Endodermal cell (in vitro differentiated cells): ENCODE measurements around the gene ACP6. TPM values are rescaled to one million over a fixed set of nuclear protein-coding genes. Genes with fewer than 3 reads are reported as not detected.
A peak's percentile ranks its signal among the peaks of the same experiment; 100 is the strongest.

ENCODE experiments used
- DNase-seq: peaks from one replicate; pipeline ENCODE4 v3.0.0-alpha.2; 2017
- H3K27ac ChIP-seq: 2 replicates; pipeline ENCODE4 v1.5.1; 2013; ENCODE audit warnings: mild to moderate bottlenecking, low read depth, low read length, moderate library complexity
- H3K27me3 ChIP-seq: 2 replicates; pipeline ENCODE4 v1.6.1; 2013; ENCODE audit warnings: mild to moderate bottlenecking, low read length, moderate library complexity; ENCODE audit not compliant: insufficient read depth, control insufficient read depth, poor library complexity, severe bottlenecking
- H3K36me3 ChIP-seq: 2 replicates; pipeline ENCODE4 v1.7.0; 2013; ENCODE audit warnings: mild to moderate bottlenecking, low read length, moderate library complexity; ENCODE audit not compliant: control insufficient read depth, insufficient read depth
- H3K4me1 ChIP-seq: one replicate; pipeline ENCODE4 v1.7.0; 2013; ENCODE audit warnings: low read length; ENCODE audit not compliant: control insufficient read depth, insufficient read depth
- H3K4me3 ChIP-seq: 2 replicates; pipeline ENCODE4 v1.5.1; 2013; ENCODE audit warnings: mild to moderate bottlenecking, low read length, moderate library complexity
- H3K9ac ChIP-seq: 2 replicates; pipeline ENCODE4 v1.6.1; 2013; ENCODE audit warnings: mild to moderate bottlenecking, low read length, moderate library complexity; ENCODE audit not compliant: poor library complexity, severe bottlenecking; ENCODE audit errors: extremely low read depth
- H3K9me3 ChIP-seq: 2 replicates; pipeline ENCODE4 v1.6.1; 2013; ENCODE audit warnings: mild to moderate bottlenecking, low read length, moderate library complexity; ENCODE audit not compliant: control insufficient read depth
- H3K27ac Mint-ChIP-seq: 2 replicates; pipeline ENCODE4 v1.8.0; 2020; ENCODE audit warnings: mixed read lengths
- H3K27me3 Mint-ChIP-seq: 2 replicates; pipeline ENCODE4 v1.8.0; 2021; ENCODE audit warnings: mild to moderate bottlenecking, mixed read lengths; ENCODE audit not compliant: insufficient read depth
- H3K36me3 Mint-ChIP-seq: 2 replicates; pipeline ENCODE4 v1.8.0; 2020; ENCODE audit warnings: low read depth, mixed read lengths
- H3K4me1 Mint-ChIP-seq: 2 replicates; pipeline ENCODE4 v1.8.0; 2020; ENCODE audit warnings: mixed read lengths
- H3K4me3 Mint-ChIP-seq: 2 replicates; pipeline ENCODE4 v1.8.0; 2020; ENCODE audit warnings: mild to moderate bottlenecking, moderate library complexity, mixed read lengths
- H3K9me3 Mint-ChIP-seq: 2 replicates; pipeline ENCODE4 v1.8.0; 2020; ENCODE audit warnings: mild to moderate bottlenecking, mixed read lengths
- WGBS, 2 experiments: methylation state at CpG; one replicate each; pipeline versions ENCODE4 v1.1.5 to v1.1.7; 2013; ENCODE audit warnings: missing lambda C conversion rate in 2 of 2, mixed read lengths in 1 of 2; ENCODE audit not compliant: insufficient coverage in 1 of 2, insufficient read length in 1 of 2; 5-methylcytosine and 5-hydroxymethylcytosine counted together
- total RNA-seq, 2 donors: library from RNA; stranded (reverse); fragmentation: NEBNext Ultra II Directional in 1 of 2; extraction: Animal tissue kit (Norgen Biotek cat#: 25700) in 1 of 2; gene quantifications; 2 replicates in 1 of 2; 3 replicates in 1 of 2; pipeline ENCODE4 v1.2.1, GENCODE V29; 2021
- TF ChIP-seq, protein P1 (sequence below): fragments of 200-600 bp; sonication (generic); conservative IDR thresholded peaks from 2 replicates; pipeline ENCODE4 v1.5.0; 2021; ENCODE audit warnings: antibody characterized with exemption, mild to moderate bottlenecking

ACP6 gene
- total RNA-seq, 2 donors from 2014 or later: 15.2 to 17.9 TPM

DNA sequence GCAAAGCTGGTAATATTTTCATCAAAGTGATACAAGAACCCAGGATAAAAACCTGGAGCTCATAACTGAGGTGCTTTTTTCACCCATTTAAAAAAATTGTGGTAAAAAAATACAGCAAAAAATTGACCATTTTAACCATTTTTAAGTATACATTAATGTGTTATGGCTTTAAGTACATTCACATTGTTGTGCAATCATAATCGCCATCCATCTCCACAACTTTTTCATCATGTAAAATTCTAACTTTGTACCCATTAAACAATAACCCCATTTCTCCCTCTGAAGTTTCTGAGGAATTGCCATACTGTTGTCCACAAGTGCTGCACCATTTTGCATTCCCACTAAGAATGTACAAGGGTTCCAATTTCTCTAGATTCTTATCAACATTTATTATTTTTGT is 36.6 kb downstream of the ACP6 start:
- Histone ChIP-seq H3K27me3 (peaks cover 9% of the 10 kb centered on the region), H3K4me3 (no peak overlapping the region), H3K9ac (no peak overlapping the region), H3K27ac (no peak overlapping the region), H3K4me1 (peaks cover 3% of the 10 kb centered on the region), H3K9me3 (no peaks in the 10 kb centered on the region), H3K36me3 (no peaks in the 10 kb centered on the region)
- WGBS, 2 experiments: 94% methylated on average over 1 of the region's 1 CpG; no CpG with 5 or more reads in 1 of the 2 experiments
- Mint-ChIP-seq H3K36me3 (peaks cover under 1% of the 10 kb centered on the region), H3K27me3 (no peaks in the 10 kb centered on the region), H3K4me1 (peaks cover 18% of the 10 kb centered on the region), H3K4me3 (no peak overlapping the region), H3K9me3 (no peaks in the 10 kb centered on the region), H3K27ac (no peak overlapping the region)
- TF ChIP-seq, protein P1, sequence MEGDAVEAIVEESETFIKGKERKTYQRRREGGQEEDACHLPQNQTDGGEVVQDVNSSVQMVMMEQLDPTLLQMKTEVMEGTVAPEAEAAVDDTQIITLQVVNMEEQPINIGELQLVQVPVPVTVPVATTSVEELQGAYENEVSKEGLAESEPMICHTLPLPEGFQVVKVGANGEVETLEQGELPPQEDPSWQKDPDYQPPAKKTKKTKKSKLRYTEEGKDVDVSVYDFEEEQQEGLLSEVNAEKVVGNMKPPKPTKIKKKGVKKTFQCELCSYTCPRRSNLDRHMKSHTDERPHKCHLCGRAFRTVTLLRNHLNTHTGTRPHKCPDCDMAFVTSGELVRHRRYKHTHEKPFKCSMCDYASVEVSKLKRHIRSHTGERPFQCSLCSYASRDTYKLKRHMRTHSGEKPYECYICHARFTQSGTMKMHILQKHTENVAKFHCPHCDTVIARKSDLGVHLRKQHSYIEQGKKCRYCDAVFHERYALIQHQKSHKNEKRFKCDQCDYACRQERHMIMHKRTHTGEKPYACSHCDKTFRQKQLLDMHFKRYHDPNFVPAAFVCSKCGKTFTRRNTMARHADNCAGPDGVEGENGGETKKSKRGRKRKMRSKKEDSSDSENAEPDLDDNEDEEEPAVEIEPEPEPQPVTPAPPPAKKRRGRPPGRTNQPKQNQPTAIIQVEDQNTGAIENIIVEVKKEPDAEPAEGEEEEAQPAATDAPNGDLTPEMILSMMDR: no peak
- DNase-seq: no peak

DNA sequence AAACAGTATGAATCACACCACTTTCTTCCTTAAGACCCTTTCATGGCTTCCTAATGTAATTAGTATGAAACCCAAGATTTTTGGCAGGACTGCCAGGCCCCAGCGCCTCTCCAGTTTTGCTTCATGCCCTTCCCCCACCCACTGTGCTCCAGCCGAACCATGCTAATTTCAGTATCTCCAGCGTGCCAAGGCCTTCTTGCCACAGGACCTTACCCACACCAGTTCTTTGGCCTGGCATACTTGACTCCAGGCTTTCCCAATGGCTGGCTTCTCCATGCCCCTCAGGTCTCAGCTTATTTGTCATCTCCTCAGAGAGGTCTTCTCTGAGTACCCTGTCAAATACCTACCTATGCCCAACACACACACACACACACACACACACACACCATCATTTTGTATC is 38.5 kb downstream of the ACP6 start:
- H3K4me3 Mint-ChIP-seq: no peak overlapping the region
- H3K9me3 Mint-ChIP-seq: no peaks in the 10 kb centered on the region
- H3K27me3 Mint-ChIP-seq: no peaks in the 10 kb centered on the region
- TF ChIP-seq, protein P1: no peak
- Histone ChIP-seq H3K4me3 (no peak overlapping the region), H3K27me3 (peaks cover 9% of the 10 kb centered on the region), H3K36me3 (no peaks in the 10 kb centered on the region), H3K27ac (no peak overlapping the region), H3K9me3 (no peaks in the 10 kb centered on the region), H3K4me1 (peaks cover 3% of the 10 kb centered on the region), H3K9ac (no peak overlapping the region)
- peaks cover 22% of the 10 kb centered on the region for H3K4me1 Mint-ChIP-seq
- DNase-seq: no peak
- H3K36me3 Mint-ChIP-seq: peaks cover 4% of the 10 kb centered on the region
- WGBS, 2 experiments: 82 to 92% methylated on average over 3 of the region's 3 CpGs
- H3K27ac Mint-ChIP-seq: no peak overlapping the region

DNA sequence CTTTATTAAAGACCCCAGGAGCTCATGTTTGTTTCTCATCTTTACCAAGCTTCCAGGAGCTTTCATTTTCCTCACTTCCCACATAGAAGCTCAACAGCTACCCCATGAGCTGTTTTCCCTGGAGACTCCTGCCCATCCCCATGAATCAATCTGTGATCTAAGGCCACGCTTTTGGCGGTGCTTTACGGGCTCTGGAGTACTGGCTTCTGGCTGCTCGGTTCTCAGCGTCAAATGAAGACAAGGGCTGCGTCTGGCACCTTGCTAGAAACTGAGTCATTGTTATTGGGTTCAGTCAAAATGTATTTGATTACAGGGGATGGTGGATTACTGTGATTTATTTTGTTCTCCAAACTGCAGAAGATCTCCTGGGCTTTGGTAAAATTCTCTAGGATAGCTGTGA is 39.9 kb downstream of the ACP6 start:
- Histone ChIP-seq H3K36me3 (no peaks in the 10 kb centered on the region), H3K4me1 (peaks cover 3% of the 10 kb centered on the region), H3K27me3 (peaks cover 8% of the 10 kb centered on the region), H3K27ac (no peak overlapping the region), H3K4me3 (no peak overlapping the region), H3K9ac (no peak overlapping the region), H3K9me3 (no peaks in the 10 kb centered on the region)
- WGBS, 2 experiments: 83 to 88% methylated on average over 6 of the region's 6 CpGs
- peaks cover 4% of the 10 kb centered on the region for H3K36me3 Mint-ChIP-seq
- TF ChIP-seq, protein P1: no peak
- peaks cover 28% of the 10 kb centered on the region for H3K4me1 Mint-ChIP-seq
- H3K4me3 Mint-ChIP-seq: no peak overlapping the region
- H3K9me3 Mint-ChIP-seq: no peaks in the 10 kb centered on the region
- peak overlapping the region; percentile 16 for H3K27ac Mint-ChIP-seq
- no peaks in the 10 kb centered on the region for H3K27me3 Mint-ChIP-seq
- no peak for DNase-seq
